ENCODE results near the gene OPN1MW3.
"Not testable (repeated sequence)": the region's sequence is repeated elsewhere in the genome, so short reads cannot be mapped to it uniquely, and the experiment has no call there.

OPN1MW3 gene
- long read RNA-seq, donor 1 = 0 reads
- long read RNA-seq, donor 2 = 0 reads
- long read RNA-seq, donor 3 = 0 reads
- long read RNA-seq, donor 4 = 0 reads
- long read RNA-seq, donor 5 = 0 reads
- long read RNA-seq, donor 6 = 0 reads
- long read RNA-seq, donor 7 = 0 reads
- long read RNA-seq, donor 8 = 0 reads

GRCh38 chrX:154257282-154257681 lies at the start of gene OPN1MW3:
OPN1MW3 (plus strand) TSS chrX:154257582; CDS start chrX:154257620, 38 bp downstream.
- not testable (repeated sequence) for DNase-seq

- DNase-seq = not testable (repeated sequence)
Observed at GRCh38 chrX:154209670-154210418, 47.5 kb upstream of the OPN1MW3 start.

GRCh38 chrX:154211057-154211456 lies 46.3 kb upstream of the OPN1MW3 start:
- DNase-seq = not testable (repeated sequence)

- DNase-seq = not testable (repeated sequence)
Observed at GRCh38 chrX:154211499-154211898, 45.9 kb upstream of the OPN1MW3 start.

GRCh38 chrX:154219456-154219855 lies 37.9 kb upstream of the OPN1MW3 start, which contains the start of gene OPN1MW2:
OPN1MW2 (plus strand) TSS chrX:154219756; CDS start chrX:154219816, 60 bp downstream.
- not testable (repeated sequence) for DNase-seq

GRCh38 chrX:154225292-154225691 lies 32.1 kb upstream of the OPN1MW3 start:
- DNase-seq = not testable (repeated sequence)

GRCh38 chrX:154226706-154227105 lies 30.7 kb upstream of the OPN1MW3 start:
- not testable (repeated sequence) for DNase-seq

GRCh38 chrX:154231443-154231842 lies 25.9 kb upstream of the OPN1MW3 start:
- not testable (repeated sequence) for DNase-seq

GRCh38 chrX:154233620-154234019 lies 23.8 kb upstream of the OPN1MW3 start:
- not testable (repeated sequence) for DNase-seq

- DNase-seq = not testable (repeated sequence)
Observed at GRCh38 chrX:154238939-154239559, 18.3 kb upstream of the OPN1MW3 start.

- DNase-seq = not testable (repeated sequence)
Observed at GRCh38 chrX:154239982-154240503, 17.3 kb upstream of the OPN1MW3 start.

GRCh38 chrX:154247377-154248045 lies 9.9 kb upstream of the OPN1MW3 start:
- not testable (repeated sequence) for DNase-seq

- not testable (repeated sequence) for DNase-seq
Observed at GRCh38 chrX:154248076-154248475, 9.3 kb upstream of the OPN1MW3 start.

- not testable (repeated sequence) for DNase-seq
Observed at GRCh38 chrX:154258711-154259110, 1.3 kb downstream of the OPN1MW3 start.

- DNase-seq = not testable (repeated sequence)
Observed at GRCh38 chrX:154263072-154263471, 5.7 kb downstream of the OPN1MW3 start.

GRCh38 chrX:154269245-154269644 lies 11.9 kb downstream of the OPN1MW3 start:
- not testable (repeated sequence) for DNase-seq

GRCh38 chrX:154284489-154285338 lies 27.3 kb downstream of the OPN1MW3 start:
- DNase-seq = not testable (repeated sequence)

- DNase-seq = not testable (repeated sequence)
Observed at GRCh38 chrX:154286406-154286805, 29.0 kb downstream of the OPN1MW3 start.

- no peak for DNase-seq
Observed at GRCh38 chrX:154294791-154295574, 37.6 kb downstream of the OPN1MW3 start, which contains the start of gene TEX28. TEX28 (minus strand) TSS chrX:154295124; CDS start chrX:154292117, 3,007 bp downstream.

- DNase-seq = no peak
Observed at GRCh38 chrX:154295664-154296310, 38.4 kb downstream of the OPN1MW3 start, which contains the start of gene TKTL1. TKTL1 (plus strand) TSS chrX:154295795; CDS start chrX:154295860, 65 bp downstream.

Data from right kidney (tissue), 9 donors.